HFF-Myc (cell line): ENCODE measurements around the gene CDC73.
"Not testable (repeated sequence)": the region's sequence is repeated elsewhere in the genome, so short reads cannot be mapped to it uniquely, and the experiment has no call there.

Source experiments
- DNase-seq: peaks from one replicate; pipeline ENCODE4 v3.0.0-alpha.2; 2011; ENCODE audit warnings: low read depth; ENCODE audit errors: extremely low read depth
- H3K4me3 ChIP-seq: replicated peaks from 2 replicates; pipeline ENCODE4 v1.5.1; 2011; ENCODE audit warnings: low read depth, mild to moderate bottlenecking, control low read depth, low read length
- TF ChIP-seq, protein P1 (sequence below): IDR thresholded peaks from 2 replicates; pipeline ENCODE4 v1.5.1; 2012; ENCODE audit warnings: mild to moderate bottlenecking, low read depth, low read length, control low read depth; ENCODE audit errors: missing control alignments

CDC73 gene

DNA sequence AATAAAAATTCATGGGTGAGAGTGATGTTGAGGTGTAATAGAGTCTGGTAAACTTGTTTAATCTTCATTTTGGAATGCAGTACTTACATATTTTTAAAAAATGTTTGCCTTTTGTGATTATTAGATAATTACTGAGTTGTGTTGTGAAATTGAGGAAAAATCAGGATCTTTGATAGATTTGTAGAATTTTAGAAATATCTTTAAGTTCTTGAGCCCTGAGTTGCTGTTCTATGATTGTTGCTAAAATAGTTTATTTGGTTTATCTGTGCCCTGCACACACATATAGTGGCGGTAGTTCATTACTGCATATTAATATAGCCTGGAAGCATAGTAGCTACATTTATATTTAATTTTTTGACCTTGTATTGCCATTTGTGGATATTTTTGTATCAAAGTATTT, 62.9 kb downstream of the CDC73 start:
- no peak for DNase-seq
- TF ChIP-seq, protein P1, sequence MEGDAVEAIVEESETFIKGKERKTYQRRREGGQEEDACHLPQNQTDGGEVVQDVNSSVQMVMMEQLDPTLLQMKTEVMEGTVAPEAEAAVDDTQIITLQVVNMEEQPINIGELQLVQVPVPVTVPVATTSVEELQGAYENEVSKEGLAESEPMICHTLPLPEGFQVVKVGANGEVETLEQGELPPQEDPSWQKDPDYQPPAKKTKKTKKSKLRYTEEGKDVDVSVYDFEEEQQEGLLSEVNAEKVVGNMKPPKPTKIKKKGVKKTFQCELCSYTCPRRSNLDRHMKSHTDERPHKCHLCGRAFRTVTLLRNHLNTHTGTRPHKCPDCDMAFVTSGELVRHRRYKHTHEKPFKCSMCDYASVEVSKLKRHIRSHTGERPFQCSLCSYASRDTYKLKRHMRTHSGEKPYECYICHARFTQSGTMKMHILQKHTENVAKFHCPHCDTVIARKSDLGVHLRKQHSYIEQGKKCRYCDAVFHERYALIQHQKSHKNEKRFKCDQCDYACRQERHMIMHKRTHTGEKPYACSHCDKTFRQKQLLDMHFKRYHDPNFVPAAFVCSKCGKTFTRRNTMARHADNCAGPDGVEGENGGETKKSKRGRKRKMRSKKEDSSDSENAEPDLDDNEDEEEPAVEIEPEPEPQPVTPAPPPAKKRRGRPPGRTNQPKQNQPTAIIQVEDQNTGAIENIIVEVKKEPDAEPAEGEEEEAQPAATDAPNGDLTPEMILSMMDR, result no peak
- no peak overlapping the region for H3K4me3 ChIP-seq

DNA sequence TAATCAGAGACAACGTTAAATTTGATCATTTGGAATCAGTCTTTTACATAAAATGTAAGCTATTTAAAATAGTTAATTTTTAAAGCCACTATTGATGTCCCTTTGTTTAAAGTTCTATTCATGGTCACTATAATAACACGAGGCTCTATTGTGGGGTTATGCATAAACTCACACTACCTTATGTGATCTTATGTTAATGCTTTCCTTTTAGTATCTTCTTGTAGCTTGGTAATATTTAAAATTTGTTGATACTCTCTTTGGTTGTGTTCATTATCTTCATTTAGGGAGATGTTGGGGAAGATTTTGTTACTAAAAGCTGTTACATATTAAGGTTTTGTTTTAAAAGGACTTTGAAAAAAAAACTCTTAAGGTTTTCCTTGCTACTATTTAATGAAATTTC, 63.4 kb downstream of the CDC73 start:
- no peak overlapping the region for H3K4me3 ChIP-seq
- TF ChIP-seq, protein P1, result no peak
- no peak for DNase-seq

DNA sequence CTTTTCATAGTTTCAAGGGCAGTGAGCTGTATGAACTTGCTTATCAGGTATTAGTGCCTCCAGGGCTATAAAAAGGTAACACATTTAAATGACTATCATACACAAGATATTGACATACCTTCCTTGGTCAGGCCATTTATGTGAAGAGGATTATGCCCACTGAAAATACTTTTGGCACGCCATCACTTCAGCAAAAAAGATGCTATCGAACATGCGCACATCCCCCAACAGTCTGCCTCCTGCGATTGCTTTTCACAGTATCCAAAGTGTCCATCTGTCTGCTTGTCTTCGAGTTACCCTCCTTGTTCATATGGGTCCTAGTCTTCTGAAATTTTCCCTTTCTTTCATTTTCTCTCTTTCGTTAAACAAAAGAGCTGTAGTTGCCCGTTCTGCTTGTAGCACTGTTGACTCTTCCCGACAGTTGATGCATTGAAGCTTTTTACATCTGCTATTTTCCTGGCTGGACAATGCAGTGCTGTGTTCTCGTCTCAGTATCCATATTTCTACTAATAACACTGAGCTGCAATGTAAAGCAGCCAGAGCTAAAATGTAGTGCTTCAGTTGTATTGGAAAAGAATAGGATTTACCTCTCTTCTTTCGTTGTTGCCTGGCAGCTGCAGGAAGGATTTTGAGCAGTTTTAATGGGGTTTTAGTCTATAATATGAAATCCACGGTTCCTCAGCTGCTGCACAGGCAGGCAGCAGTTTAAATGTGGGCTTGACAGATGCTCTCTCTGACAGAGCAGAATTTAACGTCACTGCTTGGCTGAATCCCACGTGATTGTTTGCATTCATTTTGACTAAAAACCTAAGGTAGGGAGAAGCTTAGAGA, 64.3 kb downstream of the CDC73 start, which contains the start of gene B3GALT2:
TSS of gene B3GALT2 (minus strand) at position 713 of the 831 bp plus-strand sequence. CDS start 5,051 bp downstream, outside the sequence.
- DNase-seq, result no peak

DNA sequence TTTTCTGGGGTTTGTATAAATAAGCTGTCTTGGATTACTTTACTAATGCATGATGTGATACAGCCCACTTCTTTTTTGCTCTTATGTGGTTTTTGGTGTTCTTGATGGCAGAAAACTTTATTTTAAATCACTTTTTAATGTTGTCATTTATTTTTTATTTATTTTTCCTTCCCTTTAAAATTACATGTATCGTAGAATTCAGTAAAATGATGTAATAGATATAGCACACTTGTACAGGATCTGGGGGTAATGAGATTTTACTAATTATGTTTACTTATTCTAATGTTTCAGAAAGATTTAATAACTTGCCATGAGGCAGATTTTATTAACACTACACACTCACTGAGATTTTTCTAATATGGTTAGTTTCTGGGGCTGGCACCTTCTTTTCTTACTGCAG, 65.3 kb downstream of the CDC73 start:
- TF ChIP-seq, protein P1, result no peak
- no peak overlapping the region for H3K4me3 ChIP-seq
- DNase-seq, result no peak

More for the DNA sequence above, 64.3 kb downstream of the CDC73 start, which contains the start of gene B3GALT2:
- TF ChIP-seq, protein P1, result no peak
- H3K4me3 ChIP-seq, result peak within 1 kb of the TSS; percentile 32

DNA sequence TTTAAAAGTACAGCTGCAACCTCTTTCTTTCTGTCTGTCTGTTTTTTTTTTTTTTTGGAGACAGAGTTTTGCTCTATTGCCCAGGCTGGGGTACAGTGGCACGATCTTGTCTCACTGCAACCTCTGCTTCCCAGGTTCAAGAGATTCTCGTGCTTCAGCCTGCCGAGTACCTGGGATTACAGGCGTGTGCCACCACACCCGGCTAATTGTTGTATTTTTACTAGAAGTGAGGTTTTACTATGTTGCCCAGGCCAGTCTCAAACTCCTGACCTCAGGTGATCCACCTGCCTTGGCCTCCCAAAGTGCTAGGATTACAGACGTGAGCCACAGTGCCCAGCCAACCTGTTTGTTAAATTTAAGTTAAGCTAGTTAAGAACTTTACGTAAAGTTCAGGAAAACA, 67.1 kb downstream of the CDC73 start:
- DNase-seq, H3K4me3 ChIP-seq: not testable (repeated sequence)

DNA sequence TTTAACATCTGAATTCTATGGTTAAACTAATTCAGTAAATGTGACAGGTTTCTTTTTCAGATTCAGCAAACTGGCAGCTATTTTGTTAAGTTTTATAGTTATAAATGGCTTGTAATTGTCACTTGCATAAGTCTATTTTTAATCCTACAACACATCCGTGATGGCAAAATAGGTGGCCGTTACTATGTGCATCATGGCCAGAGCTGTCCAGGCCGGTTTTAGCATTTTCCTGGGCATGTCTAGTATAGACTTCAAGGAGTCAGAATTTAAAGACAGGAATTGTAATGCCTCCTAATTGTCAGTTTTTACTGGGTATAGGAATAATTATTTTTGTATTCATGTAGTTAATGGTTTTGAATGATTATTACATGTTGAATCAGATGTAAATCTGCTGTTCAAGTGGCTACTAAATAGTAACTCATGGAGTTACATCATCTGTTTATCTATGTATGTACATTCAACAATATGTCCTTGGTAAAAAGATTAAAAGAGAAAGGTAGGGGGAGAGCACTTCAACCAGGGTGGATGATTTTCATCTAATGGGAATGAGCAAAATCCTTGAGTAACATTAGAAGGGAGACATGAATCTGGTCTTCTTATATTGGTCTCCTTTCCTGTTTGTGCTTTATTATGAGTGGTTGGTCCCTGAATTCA, 67.7 kb downstream of the CDC73 start:
- TF ChIP-seq, protein P1, result no peak
- H3K4me3 ChIP-seq, result no peak overlapping the region
- no peak for DNase-seq

DNA sequence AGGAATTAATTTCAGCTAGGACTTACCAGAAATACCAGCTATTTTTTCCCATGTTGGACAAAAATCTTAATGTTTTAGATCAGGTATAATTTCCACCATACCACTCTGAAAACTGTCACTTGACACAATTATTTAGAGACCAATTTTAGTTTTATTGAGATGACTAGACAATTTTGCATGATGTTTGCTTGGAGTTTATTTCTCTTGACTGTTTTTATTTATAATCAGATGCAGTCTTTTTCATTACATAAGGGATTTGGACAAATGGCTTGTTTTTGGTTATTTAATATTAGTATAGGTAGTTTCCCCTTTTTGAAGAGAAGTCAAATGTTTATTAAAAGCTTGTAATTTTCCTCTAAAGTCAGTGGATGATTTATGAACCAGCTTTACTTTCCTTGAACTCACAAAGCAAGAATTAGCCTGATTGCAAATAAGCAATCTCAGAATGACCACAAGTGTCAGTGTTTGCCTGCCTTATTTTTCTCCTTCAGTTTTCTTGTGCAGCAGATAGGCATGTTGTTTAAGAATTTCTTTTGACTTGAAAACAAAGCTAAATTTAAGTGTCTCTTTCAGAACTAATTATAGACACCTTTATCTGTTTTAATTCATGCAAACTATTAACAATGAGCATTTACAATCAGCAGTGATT, 68.4 kb downstream of the CDC73 start:
- TF ChIP-seq, protein P1, result no peak
- DNase-seq, result no peak
- H3K4me3 ChIP-seq, result no peak overlapping the region
